SK-N-SH (cell line): ENCODE results near the gene STX16.

Experiments
- CHD2 ChIP-seq: fragments of 150-350 bp; IDR thresholded peaks from 2 replicates; pipeline ENCODE4 v1.6.1; 2018; ENCODE audit warnings: low read length; ENCODE audit not compliant: partially characterized antibody
- CTCF ChIP-seq: fragments of 200-600 bp; sonication (generic); IDR thresholded peaks from 2 replicates; pipeline ENCODE4 v1.6.1; 2017; ENCODE audit warnings: antibody characterized with exemption, mild to moderate bottlenecking, moderate library complexity
- EZH2phosphoT487 ChIP-seq: fragments of 200-600 bp; sonication (generic); IDR thresholded peaks from 2 replicates; pipeline ENCODE4 v1.6.1; 2017; ENCODE audit warnings: low read depth, mixed run types, mild to moderate bottlenecking, antibody characterized with exemption, moderate library complexity, borderline replicate concordance
- MXI1 ChIP-seq: IDR thresholded peaks from 2 replicates; pipeline ENCODE4 v1.6.1; 2012; ENCODE audit warnings: mild to moderate bottlenecking, low read depth, low read length, improper control_type of control experiment
- NRF1 ChIP-seq: IDR thresholded peaks from 2 replicates; pipeline ENCODE4 v1.6.1; 2012; ENCODE audit warnings: low read depth, mild to moderate bottlenecking, low read length
- POLR2AphosphoS5 ChIP-seq: IDR thresholded peaks from 2 replicates; pipeline ENCODE4 v1.6.1; 2012; ENCODE audit warnings: low read depth, low read length
- RFX5 ChIP-seq: IDR thresholded peaks from 2 replicates; pipeline ENCODE4 v1.6.1; 2012; ENCODE audit warnings: mild to moderate bottlenecking, improper control_type of control experiment, low read length
- SIN3A ChIP-seq: IDR thresholded peaks from 2 replicates; pipeline ENCODE4 v1.6.1; 2012; ENCODE audit warnings: low read depth, mild to moderate bottlenecking, low read length, moderate library complexity, borderline replicate concordance
- USF1 ChIP-seq: IDR thresholded peaks from 2 replicates; pipeline ENCODE4 v1.4.0; 2012; ENCODE audit warnings: low read depth, borderline replicate concordance
- ZBTB33 ChIP-seq: IDR thresholded peaks from 2 replicates; pipeline ENCODE4 v1.4.0; 2012; ENCODE audit warnings: low read depth, borderline replicate concordance

- no peak for TF ChIP-seq CTCF
- TF ChIP-seq SIN3A, result no peak
- no peak for TF ChIP-seq RFX5
- TF ChIP-seq MXI1, result no peak
- TF ChIP-seq USF1, result no peak
- no peak for TF ChIP-seq POLR2AphosphoS5
- no peak for TF ChIP-seq EZH2phosphoT487
- TF ChIP-seq NRF1, result no peak
- TF ChIP-seq ZBTB33, result no peak
- no peak for TF ChIP-seq CHD2
Measured at GRCh38 chr20:58677079-58677604, 26.1 kb downstream of the STX16 start.
